GM10266 (cell line): ENCODE measurements around the gene SCUBE1.
A peak's percentile ranks its signal among the peaks of the same experiment; 100 is the strongest.

ENCODE experiments used
- DNase-seq: peaks from one replicate; pipeline ENCODE4 v3.0.0; 2012; ENCODE audit errors: extremely low spot score
- CTCF ChIP-seq: IDR thresholded peaks from 2 replicates; pipeline ENCODE4 v1.5.1; 2012; ENCODE audit warnings: mild to moderate bottlenecking, low read depth; ENCODE audit not compliant: control insufficient read depth, insufficient read depth; ENCODE audit errors: missing control alignments

Gene SCUBE1

GRCh38 chr22:43343262-43343669, at the start of gene SCUBE1:
Gene SCUBE1, minus strand, starts transcription at chr22:43343372. Its CDS starts 111 bp downstream, at chr22:43343261.
- DNase-seq, result peak; percentile 67
- no peak for TF ChIP-seq CTCF

DNA sequence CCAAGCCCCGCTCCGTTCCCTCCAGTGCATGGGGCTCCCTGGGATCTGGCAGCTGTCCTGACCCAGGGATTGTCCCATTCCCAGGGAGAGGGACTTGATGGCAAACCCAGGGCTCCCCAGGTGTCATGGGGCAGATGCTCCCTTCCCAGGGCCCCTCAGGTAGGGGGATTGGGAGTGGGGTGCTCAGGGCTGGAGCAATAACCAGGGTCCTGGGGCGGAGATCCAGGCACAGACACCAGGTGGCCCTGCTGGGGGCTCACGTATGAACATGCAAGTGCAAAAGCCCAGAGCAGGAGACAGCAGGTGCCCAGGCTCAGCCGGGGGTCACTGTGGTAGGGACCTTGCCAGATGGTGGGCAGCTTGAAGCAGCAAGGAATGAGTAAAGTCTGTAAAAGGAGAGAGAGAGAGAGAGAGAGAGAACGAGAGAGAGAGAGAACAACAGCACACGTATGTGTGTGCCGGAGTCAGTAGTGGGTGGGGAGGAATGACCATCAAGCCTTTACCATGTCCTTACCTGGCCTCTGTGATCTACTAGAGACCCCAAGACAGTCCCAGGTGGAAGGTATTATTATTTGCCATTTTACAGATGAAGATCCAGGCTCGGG, 49.3 kb upstream of the SCUBE1 start:
- TF ChIP-seq CTCF, result no peak
- DNase-seq, result no peak

DNA sequence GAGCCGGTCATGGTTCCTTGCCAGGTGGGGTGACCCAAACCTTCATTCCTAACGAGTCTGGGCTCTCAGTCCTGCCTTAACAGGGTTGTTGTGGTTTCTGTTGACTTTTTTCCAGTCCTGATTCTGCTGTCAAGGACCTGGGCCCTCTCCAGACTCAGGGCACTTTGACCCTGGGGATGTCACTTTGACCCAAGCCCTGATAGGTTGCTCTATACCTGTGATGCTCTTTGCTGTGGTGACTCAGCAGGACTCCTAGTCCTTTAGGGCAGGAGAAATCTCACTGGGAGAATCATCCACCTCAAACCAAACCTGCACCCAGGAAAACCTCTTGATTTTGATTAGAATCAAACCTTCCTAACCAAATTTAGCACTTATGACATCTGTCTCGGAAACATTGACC, 48.1 kb upstream of the SCUBE1 start:
- no peak for DNase-seq

GRCh38 chr22:43390872-43391271, 47.7 kb upstream of the SCUBE1 start:
- DNase-seq, result no peak
- TF ChIP-seq CTCF, result no peak

More for the DNA sequence above, 48.1 kb upstream of the SCUBE1 start:
- no peak for TF ChIP-seq CTCF

DNA sequence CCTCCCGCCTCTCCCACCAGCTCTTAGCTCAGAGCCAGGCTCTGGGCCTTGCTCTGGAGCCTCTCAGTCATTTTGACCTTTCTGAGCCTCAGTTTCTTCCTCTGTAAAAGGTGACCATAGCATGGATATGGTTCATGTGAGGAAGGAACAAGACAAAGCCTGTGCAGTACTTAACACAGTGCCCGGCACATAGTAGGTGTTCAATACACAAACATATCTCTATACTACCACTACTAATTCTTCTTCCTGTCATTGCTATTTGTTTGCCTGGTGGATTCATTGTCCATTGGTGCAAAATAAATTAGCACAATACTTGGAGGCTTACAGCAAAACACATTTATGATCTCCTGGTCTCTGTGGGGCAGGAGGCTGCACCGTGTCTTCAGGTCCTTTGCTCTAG, 47.0 kb upstream of the SCUBE1 start:
- DNase-seq, result no peak

DNA sequence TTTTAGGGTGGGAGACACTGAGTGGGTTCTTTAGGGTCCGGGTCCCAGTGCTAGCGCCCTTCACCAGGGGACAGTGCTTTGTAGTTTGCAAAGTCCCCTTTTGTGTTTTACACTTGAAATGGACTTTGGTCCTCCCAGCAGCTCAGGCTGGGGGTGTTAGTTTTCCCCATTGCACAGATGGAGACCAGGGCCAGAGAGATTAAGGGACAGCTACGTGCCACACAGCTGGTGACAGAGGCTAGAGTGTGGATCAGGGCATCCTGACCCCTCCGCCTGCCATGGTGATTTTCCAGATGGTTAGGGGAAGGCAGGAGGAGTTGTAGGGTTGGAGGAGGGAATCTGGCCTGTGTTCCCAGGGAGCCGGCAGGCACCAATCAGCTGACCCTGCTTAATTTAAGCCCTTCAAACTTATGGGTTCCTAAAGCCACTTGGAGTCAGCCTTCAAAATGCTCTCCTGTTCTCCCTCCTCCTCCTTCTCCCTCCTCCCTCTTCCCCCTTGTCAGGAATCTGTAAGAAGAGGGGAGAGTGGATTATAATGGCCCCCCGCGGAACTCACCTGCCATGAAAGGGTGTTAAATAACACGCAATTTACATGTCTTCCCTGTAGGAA, 46.2 kb upstream of the SCUBE1 start:
- no peak for TF ChIP-seq CTCF
- DNase-seq, result no peak

More for the DNA sequence above, 47.0 kb upstream of the SCUBE1 start:
- no peak for TF ChIP-seq CTCF

DNA sequence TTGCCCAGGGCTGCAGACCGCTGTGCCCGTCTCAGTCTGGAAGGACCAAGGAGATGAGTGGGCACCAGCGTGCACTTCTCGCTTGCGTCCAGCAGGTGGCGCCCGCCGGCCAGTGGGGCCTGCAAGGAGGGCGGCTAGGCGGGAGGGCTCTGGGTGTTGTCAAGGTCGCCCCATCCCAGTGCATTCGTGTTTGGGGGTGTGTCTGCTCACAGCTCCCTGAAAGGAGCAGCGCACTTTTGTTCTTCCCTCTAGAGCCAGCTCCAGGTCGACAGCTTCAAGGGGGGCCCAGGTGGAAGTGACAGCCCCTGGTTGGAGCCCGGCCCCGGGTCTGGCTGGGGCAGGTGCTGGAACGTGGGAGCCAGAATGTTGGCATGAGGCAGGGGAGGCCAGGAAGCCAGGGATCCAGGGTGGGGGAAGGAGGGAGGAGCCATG, 45.3 kb upstream of the SCUBE1 start:
- TF ChIP-seq CTCF, result peak; percentile 98
- DNase-seq, result peak; percentile 82
